SJCRH30 (cell line): ENCODE data around the gene NLRP3. TPM values are rescaled to one million over a fixed set of nuclear protein-coding genes. Genes with fewer than 3 reads are reported as not detected.
A peak's percentile ranks its signal among the peaks of the same experiment; 100 is the strongest.

Source experiments
- DNase-seq, 2 experiments: peaks; one replicate each; pipeline ENCODE4 v3.0.0-alpha.2; 2015 to 2020
- H3K27ac ChIP-seq: fragments of 250-450 bp; sonication (Bioruptor Pico); 2 replicates; pipeline ENCODE4 v1.5.1; 2020; ENCODE audit warnings: mild to moderate bottlenecking, moderate library complexity
- H3K27me3 ChIP-seq: fragments of 250-450 bp; sonication (Bioruptor Pico); 2 replicates; pipeline ENCODE4 v1.5.1; 2020; ENCODE audit warnings: mild to moderate bottlenecking, moderate library complexity
- H3K36me3 ChIP-seq: fragments of 250-450 bp; sonication (Bioruptor Pico); 2 replicates; pipeline ENCODE4 v1.5.1; 2020; ENCODE audit warnings: mild to moderate bottlenecking, moderate library complexity
- H3K4me1 ChIP-seq: fragments of 250-450 bp; sonication (Bioruptor Pico); 2 replicates; pipeline ENCODE4 v1.5.1; 2020; ENCODE audit warnings: mild to moderate bottlenecking, moderate library complexity
- H3K4me3 ChIP-seq: fragments of 250-450 bp; sonication (Bioruptor Pico); 2 replicates; pipeline ENCODE4 v1.5.1; 2020; ENCODE audit warnings: mild to moderate bottlenecking, moderate library complexity
- H3K9me3 ChIP-seq: fragments of 250-450 bp; sonication (Bioruptor Pico); replicated peaks from 2 replicates; pipeline ENCODE4 v1.5.1; 2020; ENCODE audit warnings: mild to moderate bottlenecking, moderate library complexity
- total RNA-seq: library from RNA; depleted of rRNA; stranded (reverse); fragments of >200 nt; shearing (Covaris generic); gene quantifications from 2 replicates; pipeline ENCODE4 v1.2.3, GENCODE V29; 2014

Gene NLRP3
- total RNA-seq, 1 experiment from 2014 or later: 0.36 TPM

DNA sequence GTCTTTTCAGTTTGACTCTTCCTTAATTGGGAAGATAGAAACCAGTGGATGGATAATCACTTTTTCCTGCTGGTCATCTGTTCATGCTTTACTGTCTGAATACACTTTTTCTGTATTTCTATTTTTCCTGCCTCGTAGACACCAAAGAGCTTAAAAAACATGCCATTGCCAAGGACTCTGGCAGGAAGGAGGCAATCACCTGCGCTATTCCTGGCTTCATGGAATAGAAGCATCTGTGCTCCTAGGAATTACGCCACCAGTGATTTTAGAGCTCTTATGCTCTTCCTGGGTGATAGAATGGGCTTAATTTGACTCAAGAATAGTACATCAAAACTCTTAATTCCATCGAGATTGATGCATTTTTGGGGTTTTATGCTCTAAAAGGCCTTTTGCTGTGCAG, 26.2 kb downstream of the NLRP3 start:
- Histone ChIP-seq H3K36me3 (no peaks in the 10 kb centered on the region), H3K4me1 (no peaks in the 10 kb centered on the region), H3K4me3 (no peak overlapping the region), H3K27ac (no peak overlapping the region), H3K27me3 (no peaks in the 10 kb centered on the region), H3K9me3 (no peaks in the 10 kb centered on the region)
- no peak for DNase-seq

DNA sequence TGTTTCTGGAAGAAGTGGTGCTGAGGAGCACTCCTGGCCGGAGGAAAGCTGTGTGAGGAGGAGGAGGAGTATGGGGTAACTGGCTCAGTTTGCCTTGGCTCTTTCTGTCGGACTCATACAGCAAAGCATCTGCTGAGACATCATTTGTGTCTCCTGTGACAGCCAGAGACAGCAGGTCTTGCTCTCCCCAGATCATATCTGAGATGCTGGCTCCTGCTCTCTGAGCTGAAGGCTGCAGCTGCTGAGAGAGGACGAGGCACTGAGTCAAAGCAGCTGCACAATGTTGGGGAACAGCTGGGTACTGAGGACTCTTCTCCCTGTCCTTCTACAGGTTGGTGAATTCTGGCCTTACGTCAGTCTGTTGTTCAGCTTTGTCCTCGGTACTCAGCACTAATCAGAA, 27.7 kb downstream of the NLRP3 start:
- no peaks in the 10 kb centered on the region for H3K27me3 ChIP-seq
- DNase-seq: peak; percentile 19 to 24
- no peak overlapping the region for H3K4me3 ChIP-seq
- no peaks in the 10 kb centered on the region for H3K4me1 ChIP-seq
- no peak overlapping the region for H3K27ac ChIP-seq
- no peaks in the 10 kb centered on the region for H3K9me3 ChIP-seq
- no peaks in the 10 kb centered on the region for H3K36me3 ChIP-seq

DNA sequence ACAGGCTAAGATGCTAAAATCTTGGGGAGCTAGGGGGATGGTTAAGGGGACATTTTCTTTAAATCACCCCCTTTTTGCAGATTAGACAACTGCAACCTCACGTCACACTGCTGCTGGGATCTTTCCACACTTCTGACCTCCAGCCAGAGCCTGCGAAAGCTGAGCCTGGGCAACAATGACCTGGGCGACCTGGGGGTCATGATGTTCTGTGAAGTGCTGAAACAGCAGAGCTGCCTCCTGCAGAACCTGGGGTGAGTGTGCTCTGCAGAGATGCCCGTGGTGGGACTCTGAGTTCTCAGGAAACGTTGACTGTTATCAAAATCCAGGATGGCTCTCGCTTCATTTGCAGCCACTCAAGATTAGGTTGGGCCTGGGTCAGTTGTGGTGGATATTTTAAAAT, 28.6 kb downstream of the NLRP3 start:
- no peak overlapping the region for H3K27ac ChIP-seq
- no peaks in the 10 kb centered on the region for H3K4me1 ChIP-seq
- DNase-seq: no peak
- H3K36me3 ChIP-seq: no peaks in the 10 kb centered on the region
- no peaks in the 10 kb centered on the region for H3K27me3 ChIP-seq
- no peak overlapping the region for H3K4me3 ChIP-seq
- no peaks in the 10 kb centered on the region for H3K9me3 ChIP-seq

DNA sequence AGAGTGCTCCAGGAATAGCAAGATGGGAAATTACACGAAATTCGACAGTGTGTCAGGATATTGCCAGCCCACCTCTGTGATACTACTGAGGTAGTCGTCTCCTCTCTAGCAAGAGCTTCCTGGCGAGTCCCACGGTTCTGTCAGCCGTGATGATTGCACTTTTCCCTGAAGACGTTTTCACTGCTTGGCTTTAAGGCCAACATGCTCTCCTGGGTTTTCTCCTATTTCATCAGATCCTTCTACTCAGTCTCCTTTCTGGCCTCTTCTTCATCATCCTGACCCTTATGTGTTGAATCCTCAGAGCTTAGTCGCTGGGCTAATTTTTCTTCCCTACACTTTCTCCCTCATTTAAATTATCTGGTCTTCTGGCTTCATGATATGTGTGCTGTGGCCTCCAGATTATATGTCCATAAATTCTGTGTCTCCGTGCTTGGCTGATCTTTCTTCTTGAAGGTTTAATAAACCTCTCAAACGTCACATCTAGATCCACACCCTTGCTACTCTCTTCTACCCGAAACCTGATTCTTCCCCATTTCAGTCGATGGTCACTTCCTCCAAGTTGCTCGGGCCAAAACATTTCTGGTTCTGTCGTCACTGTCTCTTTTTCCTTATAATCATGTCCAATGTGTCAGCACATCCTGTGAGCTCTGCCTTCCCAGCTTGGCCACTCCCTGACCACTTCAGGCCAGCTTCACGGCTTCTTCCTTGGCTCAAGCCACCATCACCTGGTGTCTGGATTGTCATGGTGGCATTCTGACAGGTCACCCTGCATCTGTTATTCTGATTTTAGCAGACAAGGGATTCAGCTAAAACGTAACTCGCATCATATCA, 29.8 kb downstream of the NLRP3 start:
- DNase-seq: no peak
- H3K9me3 ChIP-seq: no peaks in the 10 kb centered on the region
- H3K4me3 ChIP-seq: no peak overlapping the region
- H3K36me3 ChIP-seq: no peaks in the 10 kb centered on the region
- H3K27ac ChIP-seq: no peak overlapping the region
- H3K27me3 ChIP-seq: no peaks in the 10 kb centered on the region
- H3K4me1 ChIP-seq: no peaks in the 10 kb centered on the region

DNA sequence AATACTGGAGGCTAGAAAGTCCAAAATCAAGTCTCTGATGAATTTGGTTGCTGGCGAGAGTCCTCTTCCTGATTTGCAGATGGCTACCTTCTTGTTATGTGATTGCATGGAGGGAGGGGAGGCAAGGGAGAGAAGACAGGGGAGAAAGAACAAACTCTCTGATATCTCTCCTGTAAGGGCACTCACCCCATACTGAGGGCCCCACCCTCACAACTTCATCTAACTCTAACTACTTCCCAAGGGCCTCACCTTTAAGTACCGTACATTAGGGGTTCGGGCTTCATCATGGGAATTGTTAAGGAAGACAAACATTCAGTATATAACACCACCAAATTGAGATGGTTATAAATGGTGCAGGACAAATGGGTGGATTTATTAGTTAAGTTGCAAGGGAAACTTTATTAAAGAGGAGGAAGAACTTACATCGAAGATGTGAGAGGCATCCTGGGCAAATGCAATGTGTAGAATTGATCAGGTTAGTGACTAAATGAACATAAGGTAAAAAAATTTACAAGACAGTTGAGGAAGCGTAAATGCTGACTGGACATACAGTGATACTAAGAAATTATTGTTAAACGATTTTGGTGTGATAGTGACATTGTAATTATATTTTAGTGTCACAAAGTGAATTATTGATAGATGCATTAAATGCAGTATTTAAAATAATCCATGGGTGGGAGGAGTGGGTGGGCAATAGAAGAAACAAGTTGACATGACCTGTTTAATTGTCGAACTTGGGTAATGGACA, 31.4 kb downstream of the NLRP3 start:
- no peak overlapping the region for H3K4me3 ChIP-seq
- no peaks in the 10 kb centered on the region for H3K9me3 ChIP-seq
- no peaks in the 10 kb centered on the region for H3K36me3 ChIP-seq
- H3K4me1 ChIP-seq: no peaks in the 10 kb centered on the region
- no peak for DNase-seq
- H3K27me3 ChIP-seq: no peaks in the 10 kb centered on the region
- H3K27ac ChIP-seq: no peak overlapping the region

DNA sequence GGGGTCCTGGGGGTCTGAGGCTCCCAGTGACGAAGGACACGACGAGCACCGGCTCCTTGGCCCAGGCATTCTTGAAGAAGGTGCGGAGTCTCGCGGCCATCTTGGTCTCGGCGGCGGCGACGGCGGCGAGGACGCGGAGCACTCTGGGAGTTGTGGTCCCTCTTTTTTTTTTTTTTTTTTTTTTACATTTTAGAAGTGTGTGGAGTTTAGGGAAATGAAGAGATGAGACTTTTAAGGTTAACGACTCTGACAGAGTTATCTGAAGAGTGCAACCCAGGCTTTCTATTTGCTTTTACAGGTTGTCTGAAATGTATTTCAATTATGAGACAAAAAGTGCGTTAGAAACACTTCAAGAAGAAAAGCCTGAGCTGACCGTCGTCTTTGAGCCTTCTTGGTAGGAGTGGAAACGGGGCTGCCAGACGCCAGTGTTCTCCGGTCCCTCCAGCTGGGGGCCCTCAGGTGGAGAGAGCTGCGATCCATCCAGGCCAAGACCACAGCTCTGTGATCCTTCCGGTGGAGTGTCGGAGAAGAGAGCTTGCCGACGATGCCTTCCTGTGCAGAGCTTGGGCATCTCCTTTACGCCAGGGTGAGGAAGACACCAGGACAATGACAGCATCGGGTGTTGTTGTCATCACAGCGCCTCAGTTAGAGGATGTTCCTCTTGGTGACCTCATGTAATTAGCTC, 32.3 kb downstream of the NLRP3 start:
- no peak overlapping the region for H3K27ac ChIP-seq
- H3K9me3 ChIP-seq: no peaks in the 10 kb centered on the region
- DNase-seq: no peak
- H3K36me3 ChIP-seq: no peaks in the 10 kb centered on the region
- no peaks in the 10 kb centered on the region for H3K27me3 ChIP-seq
- H3K4me1 ChIP-seq: no peaks in the 10 kb centered on the region
- no peak overlapping the region for H3K4me3 ChIP-seq

DNA sequence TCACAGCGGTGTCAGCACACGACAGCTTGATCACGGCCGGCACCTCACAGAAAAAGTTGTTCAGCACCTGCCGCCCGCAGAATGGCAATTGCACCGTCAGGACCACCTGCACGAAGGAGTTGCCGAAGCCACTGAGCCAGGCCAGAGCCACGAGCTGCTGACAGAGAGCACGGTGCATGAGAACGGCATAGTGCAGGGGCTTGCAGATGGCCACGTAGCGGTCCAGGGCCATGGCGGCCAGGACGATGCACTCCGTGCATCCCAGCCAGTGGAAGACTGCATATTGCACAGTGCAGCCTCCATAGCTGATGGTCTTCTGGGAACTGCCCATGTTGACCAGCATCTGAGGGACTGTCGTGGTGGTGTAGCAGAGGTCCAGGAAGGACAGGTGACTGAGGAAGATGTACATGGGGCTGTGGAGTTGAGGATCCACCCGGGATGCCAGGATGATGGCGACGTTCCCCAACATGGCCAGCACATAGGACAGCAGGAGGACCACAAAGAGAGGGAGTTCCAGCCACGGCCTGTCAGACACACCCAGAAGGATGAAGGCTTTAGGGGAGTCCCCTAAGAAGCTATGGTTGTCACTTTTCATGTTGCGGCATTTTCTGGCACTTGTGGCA, 35.5 kb downstream of the NLRP3 start:
- no peak for DNase-seq
- Histone ChIP-seq H3K4me3 (no peak overlapping the region), H3K27me3 (no peaks in the 10 kb centered on the region), H3K9me3 (no peaks in the 10 kb centered on the region), H3K4me1 (no peaks in the 10 kb centered on the region), H3K36me3 (no peaks in the 10 kb centered on the region), H3K27ac (no peak overlapping the region)

DNA sequence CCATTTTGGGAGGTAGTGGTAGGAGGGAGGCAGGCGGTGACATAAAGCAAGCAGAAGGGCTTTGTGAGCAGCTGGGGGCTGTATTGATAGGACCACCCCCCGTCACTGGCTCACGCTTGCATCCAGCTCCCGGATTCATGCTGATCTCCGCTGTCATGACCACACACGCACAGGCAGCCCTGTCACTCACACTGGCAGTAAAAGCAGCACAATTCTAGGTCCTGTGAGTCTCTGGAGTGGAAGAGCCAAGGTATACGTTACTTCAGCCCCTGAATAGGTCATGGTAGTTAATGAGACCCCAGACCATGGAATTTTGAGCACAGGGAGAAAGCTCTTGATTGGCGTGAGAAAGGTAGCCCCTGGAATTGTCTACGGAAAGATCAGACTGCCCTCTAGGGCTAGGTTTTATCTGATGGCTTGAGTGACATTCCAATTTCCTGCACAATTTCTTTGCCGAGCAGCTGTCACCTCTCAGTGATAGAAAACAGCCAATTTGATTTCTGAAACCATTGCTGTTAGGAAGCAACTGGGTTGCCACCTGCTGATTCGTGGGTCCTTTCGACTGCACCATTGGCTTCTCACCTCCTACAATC, 36.6 kb downstream of the NLRP3 start:
- no peaks in the 10 kb centered on the region for H3K9me3 ChIP-seq
- H3K4me1 ChIP-seq: no peaks in the 10 kb centered on the region
- no peak for DNase-seq
- H3K27ac ChIP-seq: no peak overlapping the region
- H3K27me3 ChIP-seq: no peaks in the 10 kb centered on the region
- H3K36me3 ChIP-seq: no peaks in the 10 kb centered on the region
- H3K4me3 ChIP-seq: no peak overlapping the region

DNA sequence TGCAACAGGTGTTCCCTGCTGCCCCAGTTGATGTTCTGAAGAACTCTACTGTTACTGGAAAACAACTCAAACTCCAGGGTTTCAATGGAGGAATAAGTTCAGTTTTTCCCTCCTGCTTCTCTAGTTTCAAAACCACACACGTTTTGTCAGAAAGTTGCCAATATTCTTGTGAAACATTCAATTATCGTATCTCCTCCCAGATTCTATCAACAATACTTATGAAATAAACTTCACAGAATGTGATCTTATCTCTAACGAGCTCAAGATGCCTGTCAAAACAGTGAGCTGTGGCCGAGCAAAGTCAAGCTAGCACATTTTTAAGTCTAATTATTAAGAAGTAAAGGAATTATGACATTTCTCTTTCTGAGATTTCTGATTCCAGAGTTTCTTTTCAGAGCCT, 37.3 kb downstream of the NLRP3 start:
- H3K9me3 ChIP-seq: no peaks in the 10 kb centered on the region
- H3K4me3 ChIP-seq: no peak overlapping the region
- DNase-seq: no peak

DNA sequence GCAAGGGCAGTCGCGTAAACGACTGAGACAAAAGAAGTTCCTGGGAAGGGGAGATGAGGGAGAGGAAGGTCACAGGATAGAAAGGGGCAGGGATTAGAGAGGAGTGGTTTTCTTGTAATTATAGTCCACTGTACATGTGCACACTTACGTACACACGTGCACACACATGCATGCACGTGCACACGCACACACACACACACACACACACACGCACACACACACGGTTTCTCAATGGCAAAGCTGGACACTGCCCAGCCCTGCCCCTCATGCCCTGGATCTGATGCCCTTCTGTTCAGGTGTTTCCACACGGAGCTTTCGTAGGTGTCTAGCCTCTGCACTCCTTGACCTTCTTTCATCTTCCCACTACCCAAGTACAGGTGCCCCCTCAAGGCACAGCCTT, 38.0 kb downstream of the NLRP3 start:
- Histone ChIP-seq H3K27ac (no peak overlapping the region), H3K4me3 (no peak overlapping the region), H3K9me3 (no peaks in the 10 kb centered on the region), H3K36me3 (no peaks in the 10 kb centered on the region), H3K4me1 (no peaks in the 10 kb centered on the region), H3K27me3 (no peaks in the 10 kb centered on the region)
- no peak for DNase-seq

More for the DNA sequence above, 37.3 kb downstream of the NLRP3 start:
- Histone ChIP-seq H3K27ac (no peak overlapping the region), H3K27me3 (no peaks in the 10 kb centered on the region), H3K36me3 (no peaks in the 10 kb centered on the region), H3K4me1 (no peaks in the 10 kb centered on the region)

DNA sequence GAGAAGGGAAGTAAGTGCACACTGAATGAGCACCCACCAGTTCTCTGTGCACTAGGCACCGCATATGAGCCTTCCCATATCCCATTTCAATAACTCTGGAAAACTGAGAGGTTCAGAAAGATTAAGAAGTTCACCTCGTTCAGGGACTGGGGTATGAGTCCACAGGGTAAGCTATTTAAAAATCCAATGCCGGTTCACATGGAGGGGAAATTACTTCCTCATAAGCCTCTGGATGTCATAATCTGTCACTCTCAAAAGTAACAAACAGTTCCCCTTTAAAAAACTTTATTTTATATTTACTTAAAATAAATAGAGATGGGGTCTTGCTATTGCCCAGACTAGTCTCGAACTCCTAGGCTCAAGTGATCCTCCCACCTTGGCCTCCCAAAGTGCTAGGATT, 40.0 kb downstream of the NLRP3 start:
- Histone ChIP-seq H3K27ac (no peak overlapping the region), H3K9me3 (no peaks in the 10 kb centered on the region), H3K27me3 (no peaks in the 10 kb centered on the region), H3K4me3 (no peak overlapping the region), H3K4me1 (no peaks in the 10 kb centered on the region), H3K36me3 (no peaks in the 10 kb centered on the region)
- no peak for DNase-seq

DNA sequence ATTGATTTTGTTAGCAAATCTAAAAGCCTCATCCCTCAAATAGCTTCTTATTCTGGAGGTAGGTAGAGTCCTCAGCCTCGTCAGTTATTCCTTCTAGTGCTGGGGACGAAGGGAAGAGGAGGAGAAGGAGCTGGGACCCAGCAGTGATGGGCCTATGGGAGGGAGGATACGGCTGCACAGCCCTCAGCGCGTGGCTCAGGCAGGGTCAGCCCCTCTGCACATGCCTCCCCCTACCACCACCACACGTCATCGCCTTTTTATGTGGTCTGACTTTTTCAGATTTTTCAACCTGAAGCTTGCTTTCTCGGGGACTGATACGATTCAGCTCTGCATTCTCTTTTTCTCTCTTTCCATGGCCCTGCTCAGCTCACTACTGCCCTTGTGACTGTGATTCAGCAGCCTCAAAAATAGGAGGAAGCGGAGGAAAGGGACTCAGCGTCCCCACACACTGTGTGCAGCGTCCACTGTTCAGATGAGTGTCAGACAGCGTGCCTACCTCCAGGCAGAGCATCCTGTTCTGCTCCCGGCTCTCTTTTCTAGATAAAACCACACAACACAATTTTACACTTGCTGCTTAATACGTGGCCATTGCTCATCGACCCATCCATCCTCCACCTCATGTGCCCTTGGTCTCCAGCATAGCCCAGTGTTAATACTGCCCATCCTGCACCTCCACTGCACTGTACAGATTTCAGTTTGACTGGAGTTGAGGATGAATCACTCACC, 41.1 kb downstream of the NLRP3 start:
- Histone ChIP-seq H3K9me3 (no peaks in the 10 kb centered on the region), H3K36me3 (no peaks in the 10 kb centered on the region), H3K27ac (no peak overlapping the region), H3K4me1 (no peaks in the 10 kb centered on the region), H3K27me3 (no peaks in the 10 kb centered on the region), H3K4me3 (no peak overlapping the region)
- DNase-seq: no peak

DNA sequence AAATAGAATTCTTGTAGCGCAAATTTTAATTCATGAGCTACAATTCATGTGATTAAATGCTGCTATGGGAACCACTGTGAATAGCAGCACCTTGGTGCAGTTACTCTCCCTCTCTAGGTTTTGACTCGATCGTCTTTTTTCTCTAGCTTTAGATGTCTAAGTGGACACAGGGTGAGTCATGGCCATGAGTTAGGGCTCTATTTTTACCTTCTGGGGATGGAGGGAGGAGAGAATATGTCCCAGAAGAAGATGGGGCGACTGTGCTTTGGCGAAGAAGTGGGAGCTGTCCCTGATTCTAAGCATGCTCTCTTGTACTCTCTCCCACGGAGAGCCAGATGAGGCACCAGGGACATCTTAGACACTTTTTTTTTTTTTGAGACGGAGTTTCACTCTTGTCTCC, 43.5 kb downstream of the NLRP3 start:
- no peak overlapping the region for H3K27ac ChIP-seq
- no peaks in the 10 kb centered on the region for H3K4me1 ChIP-seq
- H3K4me3 ChIP-seq: no peak overlapping the region
- no peak for DNase-seq
- no peaks in the 10 kb centered on the region for H3K27me3 ChIP-seq
- H3K36me3 ChIP-seq: no peaks in the 10 kb centered on the region
- H3K9me3 ChIP-seq: no peaks in the 10 kb centered on the region

DNA sequence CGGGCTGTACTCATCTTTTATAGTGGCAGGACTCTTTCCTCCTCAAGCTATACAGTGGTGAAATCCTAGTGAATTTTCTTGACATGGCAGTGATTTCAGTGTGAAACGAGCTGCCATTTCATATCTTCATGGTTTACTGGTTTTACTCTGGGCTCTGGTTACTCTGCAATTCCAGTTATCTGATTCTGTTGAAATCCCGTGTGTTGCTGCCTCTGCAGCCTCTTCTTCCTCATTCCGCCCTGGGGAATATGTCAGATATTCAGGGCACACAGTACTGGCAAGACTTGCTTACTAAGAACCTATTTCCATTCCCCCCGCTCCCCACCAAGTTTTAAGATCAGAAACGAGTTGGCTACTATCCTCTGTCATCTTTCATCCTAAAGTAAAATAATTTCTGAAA, 49.8 kb downstream of the NLRP3 start:
- Histone ChIP-seq H3K27ac (no peak overlapping the region), H3K9me3 (no peaks in the 10 kb centered on the region), H3K4me1 (no peaks in the 10 kb centered on the region), H3K27me3 (no peaks in the 10 kb centered on the region), H3K4me3 (no peak overlapping the region), H3K36me3 (no peaks in the 10 kb centered on the region)
- DNase-seq: no peak
